CD14-positive monocyte (primary cell): ENCODE data around the gene HES3. TPM values are rescaled to one million over a fixed set of nuclear protein-coding genes. Genes with fewer than 3 reads are reported as not detected.

Experiments
- DNase-seq, 3 donors: peaks; one replicate each; pipeline ENCODE4 v3.0.0-alpha.2; 2011 to 2022
- H2AFZ ChIP-seq: 2 replicates; pipeline ENCODE4 v1.6.0; 2012; ENCODE audit warnings: mild to moderate bottlenecking, low read depth, low read length, inconsistent platforms; ENCODE audit not compliant: insufficient read depth, poor library complexity, severe bottlenecking
- H3K27ac ChIP-seq, 2 donors: 1 replicate in 1 of 2; 2 replicates in 1 of 2; pipeline ENCODE4 v1.5.1; 2012 to 2013; ENCODE audit warnings: low read length in 2 of 2, control low read depth in 1 of 2, inconsistent platforms in 1 of 2, low read depth in 1 of 2, mild to moderate bottlenecking in 1 of 2
- H3K27me3 ChIP-seq, 2 donors: one replicate each; pipeline versions ENCODE4 v1.6.0 to v1.6.1; 2011 to 2013; ENCODE audit warnings: low read length in 2 of 2; ENCODE audit not compliant: control insufficient read depth in 2 of 2, insufficient read depth in 2 of 2
- H3K36me3 ChIP-seq, 2 donors: replicated peaks in 1 of 2; 1 replicate in 1 of 2; 2 replicates in 1 of 2; pipeline versions ENCODE4 v1.5.1 to v1.6.1; 2012 to 2013; ENCODE audit warnings: low read length in 2 of 2, control low read depth in 1 of 2, inconsistent platforms in 1 of 2, mild to moderate bottlenecking in 1 of 2; ENCODE audit not compliant: insufficient read depth in 2 of 2, control insufficient read depth in 1 of 2
- H3K4me1 ChIP-seq, 2 donors: 1 replicate in 1 of 2; 2 replicates in 1 of 2; pipeline versions ENCODE4 v1.5.1 to v1.6.1; 2012 to 2013; ENCODE audit warnings: low read length in 2 of 2, control low read depth in 1 of 2, inconsistent platforms in 1 of 2, mild to moderate bottlenecking in 1 of 2, moderate library complexity in 1 of 2; ENCODE audit not compliant: insufficient read depth in 2 of 2, control insufficient read depth in 1 of 2
- H3K4me2 ChIP-seq: replicated peaks from 2 replicates; pipeline ENCODE3; 2012; ENCODE audit warnings: low read length, moderate library complexity, mild to moderate bottlenecking; ENCODE audit not compliant: poor library complexity, severe bottlenecking; ENCODE audit errors: extremely low read depth
- H3K4me3 ChIP-seq, 3 experiments: fragments of 200-600 bp in 1 of 3; sonication (generic) in 1 of 3; replicated peaks in 1 of 3; 1 replicate in 2 of 3; 2 replicates in 1 of 3; pipeline ENCODE4 v1.5.1; 2011 to 2013; ENCODE audit warnings: low read length in 3 of 3, mild to moderate bottlenecking in 3 of 3, control low read depth in 2 of 3, low read depth in 2 of 3, inconsistent platforms in 1 of 3, moderate library complexity in 1 of 3
- H3K79me2 ChIP-seq: 2 replicates; pipeline ENCODE4 v1.6.0; 2012; ENCODE audit warnings: mild to moderate bottlenecking, control low read depth, inconsistent platforms, low read length, moderate library complexity; ENCODE audit not compliant: insufficient read depth
- H3K9ac ChIP-seq: 2 replicates; pipeline ENCODE4 v1.6.0; 2017; ENCODE audit warnings: low read length, mild to moderate bottlenecking; ENCODE audit not compliant: insufficient read depth, poor library complexity, severe bottlenecking
- H3K9me3 ChIP-seq, 2 donors: replicated peaks in 1 of 2; 1 replicate in 1 of 2; 2 replicates in 1 of 2; pipeline versions ENCODE4 v1.5.1 to v1.6.1; 2012 to 2013; ENCODE audit warnings: low read length in 2 of 2, control low read depth in 1 of 2; ENCODE audit not compliant: control insufficient read depth in 1 of 2, insufficient read depth in 1 of 2
- H4K20me1 ChIP-seq: 2 replicates; pipeline ENCODE4 v1.6.0; 2012; ENCODE audit warnings: mild to moderate bottlenecking, low read length, control low read depth, moderate library complexity; ENCODE audit not compliant: insufficient read depth
- H3K27ac Mint-ChIP-seq, 7 donors: one replicate each; pipeline ENCODE4 v1.8.0; 2020; ENCODE audit warnings: mild to moderate bottlenecking in 7 of 7, mixed read lengths in 7 of 7, moderate library complexity in 6 of 7, inconsistent platforms in 2 of 7
- H3K27me3 Mint-ChIP-seq, 3 donors: one replicate each; pipeline ENCODE4 v1.8.0; 2021 to 2022; ENCODE audit warnings: low read depth in 3 of 3, mild to moderate bottlenecking in 3 of 3, mixed read lengths in 3 of 3, moderate library complexity in 3 of 3, inconsistent platforms in 1 of 3
- H3K36me3 Mint-ChIP-seq, 2 donors: one replicate each; pipeline ENCODE4 v1.8.0; 2020; ENCODE audit warnings: mixed read lengths in 2 of 2, inconsistent platforms in 1 of 2, mild to moderate bottlenecking in 1 of 2
- H3K4me1 Mint-ChIP-seq: one replicate; pipeline ENCODE4 v1.8.0; 2020; ENCODE audit warnings: mild to moderate bottlenecking, mixed read lengths
- H3K4me3 Mint-ChIP-seq, 2 donors: one replicate each; pipeline ENCODE4 v1.8.0; 2020; ENCODE audit warnings: mild to moderate bottlenecking in 2 of 2, mixed read lengths in 2 of 2, moderate library complexity in 1 of 2
- H3K9me3 Mint-ChIP-seq, 7 donors: one replicate each; pipeline ENCODE4 v1.8.0; 2020 to 2022; ENCODE audit warnings: mixed read lengths in 7 of 7, mild to moderate bottlenecking in 6 of 7, moderate library complexity in 6 of 7, inconsistent platforms in 2 of 7
- CTCF ChIP-seq: fragments of 200-600 bp; IDR thresholded peaks from one replicate; pipeline ENCODE4 v1.8.0; 2022; ENCODE audit warnings: antibody characterized with exemption, mild to moderate bottlenecking
- WGBS: methylation state at CpG from one replicate; pipeline ENCODE4 v1.1.5; 2013; ENCODE audit warnings: missing lambda C conversion rate; ENCODE audit not compliant: insufficient coverage; 5-methylcytosine and 5-hydroxymethylcytosine counted together
- intact Hi-C, 2 donors: fragments of 100-400 bp; cut with micrococcal nuclease; formaldehyde crosslinking; loops; one replicate each; pipeline versions ENCODE4 v1.15.0 to v1.15.1; 2023
- polyA plus RNA-seq, 3 donors: library from polyadenylated mRNA; depleted of rRNA in 1 of 3; unstranded in 2 of 3; stranded (reverse) in 1 of 3; fragments of 300-500 nt in 2 of 3; fragments of >200 nt in 1 of 3; fragmentation: Illumina TruSeq in 2 of 3; gene quantifications; 1 replicate in 2 of 3; 2 replicates in 1 of 3; pipeline ENCODE4 v1.2.3, GENCODE V29; 2012 to 2021

The HES3 gene
- polyA plus RNA-seq, 3 donors = not detected

- Histone ChIP-seq H3K79me2 (no peaks in the 10 kb centered on the region), H3K9ac (no peak overlapping the region), H3K4me1 (peaks cover 22 to 36% of the 10 kb centered on the region in 2 donors), H2AFZ (no peak overlapping the region), H3K27ac (no peak overlapping the region), H3K9me3 (peaks cover 0 to 13% of the 10 kb centered on the region in 2 donors), H4K20me1 (no peaks in the 10 kb centered on the region), H3K36me3 (no peaks in the 10 kb centered on the region), H3K4me3 (no peak overlapping the region), H3K27me3 (peaks cover 31 to 53% of the 10 kb centered on the region in 2 donors), H3K4me2 (peak overlapping the region; percentile 66)
- Mint-ChIP-seq H3K27ac (no peak overlapping the region), H3K4me1 (peaks cover 22% of the 10 kb centered on the region), H3K9me3 (peaks cover 0 to 24% (median 3%) of the 10 kb centered on the region in 7 donors), H3K27me3 (peaks cover 48 to 80% (median 62%) of the 10 kb centered on the region in 3 donors), H3K36me3 (peaks cover 0 to 3% of the 10 kb centered on the region in 2 donors), H3K4me3 (peak overlapping the region; percentile 54 to 85)
- intact Hi-C loops = loop anchor here in 1 of 2 donors (10.0 kb wide), 1 partner anchor 152 kb away; no protein-coding TSS in a partner anchor
- DNase-seq = no peak
- TF ChIP-seq CTCF = no peak
- whole genome bisulfite sequencing = 62% methylated on average over 16 of the region's 19 CpGs
Measured at GRCh38 chr1:6207075-6207885, 36.7 kb upstream of the HES3 start.

GRCh38 chr1:6207921-6208320, 36.1 kb upstream of the HES3 start:
- DNase-seq = no peak
- no peak overlapping the region for H3K27ac ChIP-seq
- peaks cover 0 to 24% (median 3%) of the 10 kb centered on the region in 7 donors for H3K9me3 Mint-ChIP-seq
- H4K20me1 ChIP-seq = no peaks in the 10 kb centered on the region
- H3K4me1 ChIP-seq = peaks cover 22 to 36% of the 10 kb centered on the region in 2 donors
- no peak for TF ChIP-seq CTCF
- peaks cover 31 to 53% of the 10 kb centered on the region in 2 donors for H3K27me3 ChIP-seq
- peaks cover 48 to 79% (median 65%) of the 10 kb centered on the region in 3 donors for H3K27me3 Mint-ChIP-seq
- H3K4me2 ChIP-seq = no peak overlapping the region
- peak overlapping the region in 1 of 2 donors; percentile 85 for H3K4me3 Mint-ChIP-seq
- WGBS = 76% methylated on average over 7 of the region's 10 CpGs
- intact Hi-C loops = loop anchor here in 1 of 2 donors (10.0 kb wide), 1 partner anchor 153 kb away; no protein-coding TSS in a partner anchor
- no peaks in the 10 kb centered on the region for H3K36me3 ChIP-seq
- no peak overlapping the region for H3K9ac ChIP-seq
- H3K9me3 ChIP-seq = peaks cover 0 to 13% of the 10 kb centered on the region in 2 donors
- no peak overlapping the region for H3K27ac Mint-ChIP-seq
- H3K79me2 ChIP-seq = no peaks in the 10 kb centered on the region
- H2AFZ ChIP-seq = no peak overlapping the region
- H3K4me1 Mint-ChIP-seq = peaks cover 26% of the 10 kb centered on the region
- H3K4me3 ChIP-seq = no peak overlapping the region
- H3K36me3 Mint-ChIP-seq = peaks cover 0 to 3% of the 10 kb centered on the region in 2 donors
